Dedifferentiated amniotic fluid mesenchymal stem cell (primary cell): ENCODE measurements around the gene MAPKAP1.

Experiments
- DNase-seq: peaks from one replicate; pipeline ENCODE4 v3.0.0-alpha.2; 2016; ENCODE audit errors: extremely low spot score

MAPKAP1 gene

GRCh38 chr9:125457357-125457756, 249.7 kb downstream of the MAPKAP1 start:
- DNase-seq, result no peak

DNA sequence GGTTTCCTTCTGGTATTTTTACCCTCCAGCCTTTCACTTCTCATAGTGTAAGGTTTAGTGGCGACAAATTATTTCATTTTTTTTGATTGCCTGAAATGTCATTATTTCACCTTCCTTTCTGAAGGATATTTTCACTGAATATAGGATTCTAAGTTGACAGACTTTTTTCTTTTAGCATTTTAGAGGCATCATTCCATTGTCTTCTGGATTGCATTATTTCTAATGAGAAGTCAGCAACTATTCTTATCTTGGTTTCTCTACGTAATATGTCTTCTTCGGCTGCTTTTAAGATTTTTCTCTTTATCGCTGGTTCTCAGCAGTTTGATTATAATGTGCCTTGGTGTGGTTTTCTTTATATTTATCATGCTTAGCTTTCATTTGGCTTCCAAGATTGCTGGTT, 251.1 kb downstream of the MAPKAP1 start:
- no peak for DNase-seq

DNA sequence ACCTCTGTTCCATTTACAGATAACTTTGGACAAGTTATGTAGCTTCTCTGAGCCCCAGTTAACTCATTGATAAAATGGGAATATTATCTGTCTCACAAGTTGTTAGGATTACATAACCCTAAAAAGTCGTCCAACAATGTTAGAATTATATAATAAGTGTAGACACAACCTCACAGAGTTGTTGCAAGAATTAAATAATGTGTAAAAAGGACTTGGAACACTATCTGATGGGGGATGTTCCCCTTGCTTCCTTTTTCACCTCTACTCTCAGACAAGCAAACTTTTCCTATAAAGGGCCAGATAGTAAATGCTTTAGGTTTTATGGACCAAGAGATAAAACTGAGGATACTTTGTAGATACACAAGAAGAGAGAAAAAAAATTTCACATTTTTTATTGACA, 251.9 kb downstream of the MAPKAP1 start:
- DNase-seq, result no peak

- no peak for DNase-seq
Observed at GRCh38 chr9:125447202-125447802, 259.7 kb downstream of the MAPKAP1 start.

DNA sequence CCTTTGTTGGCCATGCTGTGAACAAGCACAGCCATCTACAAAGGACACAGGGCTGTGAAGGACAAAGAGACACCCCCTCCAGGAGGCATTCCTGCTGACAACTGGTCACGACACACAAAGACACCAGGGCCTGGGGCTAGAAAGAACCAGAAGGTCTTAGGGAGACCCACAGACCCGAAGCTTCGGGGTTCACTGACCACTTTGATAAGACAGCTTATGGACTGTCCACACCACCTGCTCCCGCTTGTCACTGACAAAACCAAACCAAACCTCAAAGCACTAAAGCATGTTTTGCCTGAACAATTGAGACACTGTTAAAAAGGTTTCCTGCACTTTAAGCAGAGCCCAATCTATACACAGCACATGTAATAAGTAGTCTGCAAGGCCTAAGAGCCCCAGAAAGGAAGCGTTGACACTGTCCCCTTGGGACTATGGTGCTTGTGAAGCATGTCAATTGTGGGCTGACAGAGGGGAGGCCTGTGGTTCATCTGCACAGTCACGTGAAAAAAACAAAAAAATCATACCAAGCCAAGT, 260.4 kb downstream of the MAPKAP1 start:
- no peak for DNase-seq

GRCh38 chr9:125444956-125445506, 262.0 kb downstream of the MAPKAP1 start:
- no peak for DNase-seq

GRCh38 chr9:125444166-125444565, 262.8 kb downstream of the MAPKAP1 start:
- no peak for DNase-seq

DNA sequence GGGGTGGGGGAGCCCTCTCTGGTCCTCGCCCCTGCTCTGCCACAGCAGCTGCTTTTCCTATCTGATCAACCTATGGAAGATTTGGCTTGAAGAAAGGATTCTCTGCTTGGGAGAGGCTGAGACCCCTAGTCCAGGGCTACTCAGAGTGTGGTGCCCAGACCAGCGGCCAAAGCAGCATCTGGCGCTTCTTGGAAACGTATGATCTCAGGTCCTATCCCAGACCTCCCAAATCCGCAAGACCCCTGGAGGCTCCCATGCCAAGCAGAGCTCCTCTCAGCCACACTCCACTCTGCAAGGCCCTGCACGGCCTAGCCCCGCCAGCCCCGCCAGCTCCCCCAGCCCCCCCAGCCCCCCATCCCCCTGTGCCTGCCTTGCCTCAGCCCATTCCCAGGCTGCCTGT, 263.6 kb downstream of the MAPKAP1 start:
- no peak for DNase-seq

GRCh38 chr9:125442452-125442851, 264.6 kb downstream of the MAPKAP1 start:
- DNase-seq, result no peak

DNA sequence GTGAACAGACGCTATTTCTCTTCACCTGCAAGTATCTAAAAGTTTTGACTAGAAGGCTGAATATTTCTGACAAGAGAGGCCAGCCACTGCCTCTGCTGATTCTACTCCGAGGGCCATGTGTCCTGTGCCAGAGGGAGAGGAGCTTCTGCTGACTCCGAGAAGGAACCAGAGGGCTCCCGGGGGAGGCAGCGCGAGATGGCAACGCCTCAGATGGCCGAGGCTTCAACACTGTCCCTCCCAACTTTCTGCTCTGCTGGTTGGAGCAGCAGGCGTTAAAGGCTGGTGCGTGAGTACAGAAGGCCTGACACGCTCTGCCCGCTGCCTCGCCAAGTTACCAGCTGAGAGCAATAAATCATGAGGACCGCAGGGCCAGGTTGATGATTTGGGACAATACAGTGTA, 266.6 kb downstream of the MAPKAP1 start:
- DNase-seq, result no peak

DNA sequence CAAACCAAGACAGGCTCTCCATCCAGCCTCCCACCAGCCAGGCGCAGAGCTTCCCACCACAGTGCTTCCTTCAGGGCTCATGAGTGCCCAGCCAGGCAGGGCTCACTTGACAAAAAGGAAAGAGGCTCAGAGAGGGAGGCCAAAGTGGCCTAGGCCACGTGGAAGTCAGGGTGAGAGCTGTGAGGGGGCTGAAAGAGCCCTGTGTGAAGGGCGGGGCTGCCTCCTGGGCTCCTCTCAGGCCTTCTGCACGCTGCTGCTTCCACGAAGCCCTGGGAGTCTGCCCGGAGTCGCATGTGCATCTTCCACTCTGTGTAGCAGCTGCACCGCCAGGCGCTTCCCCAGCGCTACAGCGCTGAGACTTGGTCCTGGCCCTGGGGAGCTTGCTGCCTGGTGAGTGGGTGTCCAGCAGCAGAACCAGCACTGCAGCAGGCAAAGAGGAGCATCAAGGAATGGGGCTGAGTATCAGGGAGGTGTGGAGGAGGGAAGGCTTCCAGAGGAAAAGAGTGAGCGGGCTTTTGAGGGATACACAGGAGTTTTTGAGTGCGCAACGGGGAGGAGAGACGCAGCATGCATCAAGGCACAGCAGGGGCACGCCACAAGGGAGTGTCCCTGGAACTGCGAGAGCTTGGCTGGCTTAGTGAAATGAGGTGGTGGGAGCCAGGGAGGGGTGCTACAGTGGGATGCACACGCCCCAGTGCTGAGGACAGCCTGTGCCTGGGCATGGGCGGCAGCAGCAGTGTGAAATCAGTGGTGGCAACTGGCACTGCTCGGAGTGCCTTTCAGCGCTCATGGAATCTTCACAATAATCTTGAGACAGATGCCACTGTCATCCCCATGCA, 267.4 kb downstream of the MAPKAP1 start:
- DNase-seq, result no peak

- no peak for DNase-seq
Observed at GRCh38 chr9:125438506-125439433, 268.2 kb downstream of the MAPKAP1 start.

DNA sequence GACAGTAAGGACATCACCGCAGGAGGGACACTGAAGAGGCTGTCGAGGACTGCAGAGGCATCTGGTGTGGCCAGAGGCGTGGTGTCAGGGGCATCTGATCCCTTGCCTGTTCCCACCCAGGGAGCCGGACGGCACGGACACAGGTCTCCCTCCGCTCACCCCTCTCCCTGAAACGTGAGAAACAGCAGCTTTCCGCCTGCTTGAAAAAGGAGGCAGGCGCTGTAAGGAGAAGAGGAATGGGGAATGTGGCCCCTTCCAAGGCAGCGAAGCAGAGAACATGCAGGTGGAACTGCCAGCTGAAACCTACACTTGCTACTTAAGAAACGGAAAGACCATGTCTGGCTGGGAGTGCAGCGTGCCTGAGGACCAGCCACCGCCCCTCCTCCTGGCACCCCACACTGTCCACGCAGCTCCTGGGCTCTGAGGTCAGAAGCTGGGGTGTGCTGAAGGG, 269.2 kb downstream of the MAPKAP1 start:
- DNase-seq, result no peak

- DNase-seq, result no peak
Observed at GRCh38 chr9:125436613-125437443, 270.2 kb downstream of the MAPKAP1 start.

DNA sequence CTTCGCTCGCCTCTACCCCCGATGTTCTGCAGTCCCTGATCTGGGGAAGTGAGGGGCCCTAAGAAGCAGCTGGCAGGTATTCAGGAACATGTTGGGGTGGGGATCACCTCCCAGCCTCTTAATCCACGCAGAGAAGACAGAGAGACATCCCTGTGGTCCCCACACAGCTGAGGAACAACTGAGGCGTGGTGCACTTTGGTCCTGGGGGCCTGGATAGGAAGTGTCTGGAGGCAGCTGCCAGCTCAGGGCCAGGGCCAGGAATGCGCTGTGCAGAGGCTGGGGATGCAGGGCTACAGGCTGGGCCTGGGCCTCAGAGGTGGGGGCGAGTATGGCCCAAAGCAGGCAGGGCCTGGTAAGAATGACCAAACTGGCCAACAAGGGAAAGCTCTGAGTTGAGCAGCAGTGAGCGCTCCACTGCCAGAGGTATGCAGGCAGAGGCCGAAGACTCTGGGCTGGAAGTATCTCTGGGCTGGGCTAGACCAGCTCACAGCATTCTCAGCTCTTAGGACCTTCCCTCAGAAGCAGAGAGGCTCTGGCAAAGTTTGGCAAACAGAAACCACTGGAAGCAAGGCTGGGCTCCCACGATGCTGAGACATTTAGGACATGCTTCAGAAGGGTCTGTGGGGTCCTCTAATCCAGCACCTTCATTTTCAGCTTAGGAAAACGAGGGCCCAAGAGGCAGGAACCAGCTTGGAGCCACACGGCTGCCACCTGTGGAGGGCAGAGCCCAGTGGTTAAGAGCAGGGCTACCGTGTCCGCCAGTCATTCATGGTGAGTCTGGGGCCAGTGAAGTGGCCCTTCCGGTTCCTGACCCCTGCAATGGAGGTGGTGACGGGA, 271.0 kb downstream of the MAPKAP1 start:
- DNase-seq, result no peak

DNA sequence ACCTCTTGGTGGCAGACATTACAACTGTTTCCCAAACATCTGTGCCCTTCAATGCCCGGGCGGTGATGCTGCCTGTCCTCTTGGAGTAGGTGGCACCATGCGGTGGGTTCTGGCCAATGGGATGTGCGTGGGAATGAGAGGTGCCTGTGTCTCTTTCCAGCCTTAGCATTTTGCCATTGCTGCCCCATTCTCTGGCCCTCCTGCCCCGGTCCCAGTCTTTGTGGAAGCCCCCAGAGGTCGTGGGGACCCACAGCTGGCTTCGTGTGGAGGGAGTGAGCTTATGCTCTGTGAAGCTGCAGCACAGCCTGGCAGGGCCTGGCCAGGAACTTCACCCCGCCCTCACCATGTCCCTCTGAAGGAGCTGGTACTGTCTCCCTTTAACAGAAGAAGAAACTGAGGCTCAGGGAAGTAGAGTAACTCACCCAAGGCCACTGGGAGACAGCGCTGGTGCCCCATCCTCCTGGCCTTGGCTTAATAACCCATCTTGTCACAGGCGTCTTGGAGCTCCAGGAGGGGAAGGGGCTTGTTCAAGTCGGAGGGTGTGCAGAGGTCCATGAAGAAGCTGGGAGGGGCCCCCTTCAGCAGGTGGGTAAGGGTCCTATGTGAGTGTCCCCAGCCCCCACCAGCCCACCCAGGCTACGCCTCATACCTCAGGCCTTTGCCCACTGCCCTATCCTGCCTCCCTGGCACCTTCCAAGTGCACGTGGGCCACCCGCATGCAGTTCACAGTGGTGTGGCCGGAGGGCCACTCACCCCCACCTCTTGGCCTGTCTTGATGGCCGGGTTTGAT, 271.8 kb downstream of the MAPKAP1 start:
- no peak for DNase-seq

DNA sequence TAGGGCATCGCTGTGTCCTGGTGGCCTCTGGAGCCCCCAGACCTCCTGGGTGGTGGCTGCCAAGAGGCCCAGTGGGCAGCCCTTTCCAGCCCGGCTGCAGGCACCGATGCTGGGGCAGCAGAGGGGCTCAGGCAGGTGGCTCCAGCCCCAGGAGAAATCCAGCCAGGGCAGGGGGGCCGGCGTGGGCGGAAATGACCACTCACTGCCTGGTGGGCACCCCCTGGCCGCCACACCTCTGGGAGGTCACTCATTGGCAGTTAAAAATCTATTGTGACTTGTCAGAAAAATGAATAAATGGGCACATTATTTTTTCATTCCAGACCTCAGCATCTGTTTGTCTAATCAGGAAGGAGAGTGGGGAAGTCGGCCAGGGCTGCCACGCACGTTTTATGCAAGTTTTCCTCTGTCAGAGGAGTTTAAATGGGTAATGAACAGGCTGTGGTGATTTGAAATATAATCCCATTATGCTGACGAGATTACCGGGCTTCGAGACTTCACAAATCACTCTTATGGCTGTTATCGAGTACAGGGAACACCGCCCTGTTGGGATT, 273.5 kb downstream of the MAPKAP1 start:
- DNase-seq, result no peak

DNA sequence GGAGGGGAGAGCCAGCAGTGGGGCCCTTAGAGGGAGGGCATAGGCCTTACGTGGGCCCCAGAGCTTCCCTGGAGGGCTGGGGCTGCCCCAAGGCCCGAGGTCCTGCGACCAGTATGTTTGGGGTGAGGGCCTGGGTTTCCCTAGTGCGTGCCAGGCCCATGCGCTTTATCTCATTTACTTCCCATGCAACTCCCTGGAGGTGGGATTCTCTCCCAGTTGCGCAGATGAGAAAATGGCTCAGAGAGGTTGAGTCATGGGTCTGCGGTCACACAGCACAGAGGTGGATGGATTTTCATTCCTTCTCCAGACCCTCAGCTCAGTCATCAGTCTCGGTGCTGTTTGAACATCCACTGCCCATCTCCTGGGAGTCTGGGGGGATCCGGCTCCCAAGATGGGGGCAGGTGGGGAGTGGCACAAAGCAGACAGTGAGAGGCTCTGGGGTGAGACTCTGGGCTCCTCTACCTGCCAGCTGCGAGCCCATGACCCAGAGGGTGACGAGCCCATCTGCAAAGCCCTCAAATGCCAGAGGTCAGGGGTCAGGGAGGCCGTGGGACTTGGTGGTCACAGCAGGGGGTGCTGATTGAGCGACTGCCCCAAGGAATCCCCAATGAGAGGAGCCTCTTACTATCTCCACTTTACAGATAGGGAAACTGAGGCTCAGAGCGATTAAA, 274.2 kb downstream of the MAPKAP1 start:
- DNase-seq, result no peak
